Astrocyte (in vitro differentiated cells and primary cell): ENCODE data around the gene ZNF681. TPM values are rescaled to one million over a fixed set of nuclear protein-coding genes. Genes with fewer than 3 reads are reported as not detected.
"Not testable (repeated sequence)": the region's sequence is repeated elsewhere in the genome, so short reads cannot be mapped to it uniquely, and the experiment has no call there.

Experiments used
- DNase-seq: peaks from one replicate; pipeline ENCODE4 v3.0.0-alpha.2; 2010; ENCODE audit warnings: low read depth
- FAIRE-seq: peaks from 2 replicates; lab custom pipeline; 2011; peaks lifted over from hg19 to GRCh38; lab: Jason Lieb, UNC
- H2AFZ ChIP-seq: 2 replicates; pipeline ENCODE4 v1.6.0; 2012; ENCODE audit warnings: low read depth, low read length, inconsistent platforms
- H3K27ac ChIP-seq: 2 replicates; pipeline ENCODE4 v1.5.1; 2011; ENCODE audit warnings: low read depth, low read length, inconsistent platforms
- H3K27me3 ChIP-seq: 2 replicates; pipeline ENCODE4 v1.6.0; 2011; ENCODE audit warnings: low read length, inconsistent platforms; ENCODE audit not compliant: insufficient read depth
- H3K36me3 ChIP-seq: 2 replicates; pipeline ENCODE4 v1.5.1; 2011; ENCODE audit warnings: low read length, inconsistent platforms; ENCODE audit not compliant: insufficient read depth
- H3K4me1 ChIP-seq: 2 replicates; pipeline ENCODE4 v1.5.1; 2011; ENCODE audit warnings: low read length, inconsistent platforms; ENCODE audit not compliant: insufficient read depth
- H3K4me2 ChIP-seq: 2 replicates; pipeline ENCODE4 v1.6.0; 2012; ENCODE audit warnings: low read length, inconsistent platforms
- H3K4me3 ChIP-seq: 2 replicates; pipeline ENCODE4 v1.5.1; 2011; ENCODE audit warnings: low read depth, mild to moderate bottlenecking, low read length, inconsistent platforms; ENCODE audit not compliant: insufficient read depth
- H3K79me2 ChIP-seq: 2 replicates; pipeline ENCODE4 v1.6.0; 2012; ENCODE audit warnings: mild to moderate bottlenecking, low read length, inconsistent platforms; ENCODE audit not compliant: insufficient read depth
- H3K9ac ChIP-seq: 2 replicates; pipeline ENCODE4 v1.6.0; 2012; ENCODE audit warnings: mild to moderate bottlenecking, low read length, inconsistent platforms
- H3K9me3 ChIP-seq: 2 replicates; pipeline ENCODE4 v1.5.1; 2012; ENCODE audit warnings: low read depth, mild to moderate bottlenecking, low read length, inconsistent platforms; ENCODE audit not compliant: insufficient read depth
- H4K20me1 ChIP-seq: 2 replicates; pipeline ENCODE4 v1.6.0; 2012; ENCODE audit warnings: low read length, inconsistent platforms; ENCODE audit not compliant: insufficient read depth
- H3K27ac Mint-ChIP-seq: one replicate; pipeline ENCODE4 v1.8.0; 2021; ENCODE audit warnings: mild to moderate bottlenecking, mixed read lengths; ENCODE audit not compliant: unreplicated experiment
- H3K27me3 Mint-ChIP-seq: one replicate; pipeline ENCODE4 v1.8.0; 2021; ENCODE audit warnings: low read depth, mixed read lengths; ENCODE audit not compliant: unreplicated experiment
- H3K36me3 Mint-ChIP-seq: one replicate; pipeline ENCODE4 v1.8.0; 2021; ENCODE audit warnings: low read depth, mixed read lengths; ENCODE audit not compliant: unreplicated experiment
- H3K4me1 Mint-ChIP-seq: one replicate; pipeline ENCODE4 v1.8.0; 2021; ENCODE audit warnings: low read depth, mixed read lengths; ENCODE audit not compliant: unreplicated experiment
- H3K4me3 Mint-ChIP-seq: one replicate; pipeline ENCODE4 v1.8.0; 2021; ENCODE audit warnings: mild to moderate bottlenecking, moderate library complexity, mixed read lengths; ENCODE audit not compliant: unreplicated experiment
- H3K9me3 Mint-ChIP-seq: one replicate; pipeline ENCODE4 v1.8.0; 2021; ENCODE audit warnings: mild to moderate bottlenecking, mixed read lengths; ENCODE audit not compliant: unreplicated experiment
- EZH2 ChIP-seq: IDR thresholded peaks from 2 replicates; pipeline ENCODE4 v1.6.1; 2012; ENCODE audit warnings: mild to moderate bottlenecking, low read length, inconsistent platforms; ENCODE audit not compliant: insufficient read depth
- total RNA-seq: library from RNA; stranded (reverse); gene quantifications from 2 replicates; pipeline ENCODE4 v1.2.1, GENCODE V29; 2021
- TF ChIP-seq, protein P1 (sequence below): IDR thresholded peaks from 2 replicates; pipeline ENCODE4 v1.5.1; 2011; ENCODE audit warnings: low read depth, mild to moderate bottlenecking, inconsistent platforms, low read length, moderate library complexity; ENCODE audit not compliant: insufficient read depth

Gene ZNF681
- total RNA-seq, 1 donor from 2014 or later: 3.1 TPM

DNA sequence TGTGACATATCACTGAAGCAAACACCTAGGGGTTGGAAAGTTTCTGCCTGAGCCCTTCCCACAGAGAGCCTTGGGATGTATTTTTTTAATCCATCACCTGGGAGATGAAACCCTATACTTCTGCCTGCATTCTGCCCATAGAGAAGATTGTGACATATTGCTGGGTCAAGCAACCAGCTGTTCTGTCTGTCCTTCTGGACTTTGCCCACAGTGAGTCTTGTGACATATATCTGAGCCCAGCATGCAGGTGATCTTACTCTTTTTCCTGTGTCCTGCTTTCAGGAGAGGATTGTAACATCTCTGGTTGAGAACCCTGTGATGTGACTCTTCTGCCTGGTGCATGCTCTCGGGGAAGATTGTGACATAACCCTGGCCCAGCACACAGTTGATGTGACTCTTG lies 24.9 kb upstream of the ZNF681 start:
- TF ChIP-seq EZH2: no peak
- TF ChIP-seq, protein P1, sequence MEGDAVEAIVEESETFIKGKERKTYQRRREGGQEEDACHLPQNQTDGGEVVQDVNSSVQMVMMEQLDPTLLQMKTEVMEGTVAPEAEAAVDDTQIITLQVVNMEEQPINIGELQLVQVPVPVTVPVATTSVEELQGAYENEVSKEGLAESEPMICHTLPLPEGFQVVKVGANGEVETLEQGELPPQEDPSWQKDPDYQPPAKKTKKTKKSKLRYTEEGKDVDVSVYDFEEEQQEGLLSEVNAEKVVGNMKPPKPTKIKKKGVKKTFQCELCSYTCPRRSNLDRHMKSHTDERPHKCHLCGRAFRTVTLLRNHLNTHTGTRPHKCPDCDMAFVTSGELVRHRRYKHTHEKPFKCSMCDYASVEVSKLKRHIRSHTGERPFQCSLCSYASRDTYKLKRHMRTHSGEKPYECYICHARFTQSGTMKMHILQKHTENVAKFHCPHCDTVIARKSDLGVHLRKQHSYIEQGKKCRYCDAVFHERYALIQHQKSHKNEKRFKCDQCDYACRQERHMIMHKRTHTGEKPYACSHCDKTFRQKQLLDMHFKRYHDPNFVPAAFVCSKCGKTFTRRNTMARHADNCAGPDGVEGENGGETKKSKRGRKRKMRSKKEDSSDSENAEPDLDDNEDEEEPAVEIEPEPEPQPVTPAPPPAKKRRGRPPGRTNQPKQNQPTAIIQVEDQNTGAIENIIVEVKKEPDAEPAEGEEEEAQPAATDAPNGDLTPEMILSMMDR: no peak
- Histone ChIP-seq H2AFZ (no peak overlapping the region), H3K36me3 (no peaks in the 10 kb centered on the region), H3K27ac (no peak overlapping the region), H3K9me3 (no peaks in the 10 kb centered on the region), H3K4me2 (no peak overlapping the region), H3K9ac (no peak overlapping the region), H3K4me1 (no peaks in the 10 kb centered on the region), H4K20me1 (no peaks in the 10 kb centered on the region), H3K79me2 (no peaks in the 10 kb centered on the region), H3K4me3 (no peak overlapping the region), H3K27me3 (no peaks in the 10 kb centered on the region)
- no peak for FAIRE-seq
- H3K27ac Mint-ChIP-seq: no peak overlapping the region
- no peaks in the 10 kb centered on the region for H3K27me3 Mint-ChIP-seq
- no peak overlapping the region for H3K4me3 Mint-ChIP-seq
- peaks cover 15% of the 10 kb centered on the region for H3K9me3 Mint-ChIP-seq
- H3K4me1 Mint-ChIP-seq: no peaks in the 10 kb centered on the region
- H3K36me3 Mint-ChIP-seq: peaks cover 42% of the 10 kb centered on the region
- no peak for DNase-seq

DNA sequence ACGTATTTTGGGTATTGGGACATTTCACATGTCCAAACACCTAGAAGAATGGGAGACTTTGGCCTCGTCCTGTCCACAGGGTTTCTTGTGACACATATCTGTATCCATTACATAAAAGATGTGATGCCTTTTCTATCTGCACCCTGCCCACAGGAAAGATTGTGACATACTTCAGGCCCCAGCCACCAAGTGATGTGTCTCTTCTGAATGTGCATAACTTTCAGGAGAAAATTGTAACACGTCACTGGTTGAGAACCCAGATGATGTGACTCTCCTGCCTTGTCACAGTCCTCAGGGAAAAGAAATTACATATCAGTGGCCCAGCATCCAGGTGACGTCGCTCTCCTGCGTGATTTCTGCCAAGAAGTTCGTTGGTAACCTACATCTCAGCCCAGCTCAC lies 21.0 kb upstream of the ZNF681 start:
- no peaks in the 10 kb centered on the region for H3K79me2 ChIP-seq
- H3K27me3 Mint-ChIP-seq: no peaks in the 10 kb centered on the region

DNA sequence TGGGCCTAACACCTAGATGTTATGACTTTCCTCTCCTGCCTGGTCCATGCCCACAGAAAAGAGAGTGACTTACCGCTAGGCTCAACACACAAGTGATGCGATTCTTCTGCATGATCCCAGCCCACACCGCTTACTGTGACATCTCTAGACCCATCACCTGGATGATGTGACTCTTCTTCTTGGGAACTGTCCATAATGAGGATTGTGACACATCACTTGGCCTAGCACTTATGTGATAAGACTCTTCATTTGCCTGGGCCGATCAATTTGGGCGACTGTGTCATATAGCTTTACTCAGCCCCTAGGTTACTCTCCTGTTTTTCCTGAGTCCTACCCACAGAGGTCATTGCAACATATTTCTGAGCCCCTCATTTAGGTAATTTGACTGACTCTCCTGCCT lies 19.9 kb upstream of the ZNF681 start:
- H3K4me1 Mint-ChIP-seq: no peaks in the 10 kb centered on the region
- H3K27ac Mint-ChIP-seq: no peak overlapping the region
- H3K4me3 Mint-ChIP-seq: no peak overlapping the region
- H4K20me1 ChIP-seq: no peaks in the 10 kb centered on the region
- no peak overlapping the region for H2AFZ ChIP-seq
- H3K27me3 ChIP-seq: no peaks in the 10 kb centered on the region
- peaks cover 11% of the 10 kb centered on the region for H3K9me3 Mint-ChIP-seq
- H3K36me3 Mint-ChIP-seq: peaks cover 41% of the 10 kb centered on the region
- no peaks in the 10 kb centered on the region for H3K79me2 ChIP-seq
- no peaks in the 10 kb centered on the region for H3K27me3 Mint-ChIP-seq
- FAIRE-seq (no peak), DNase-seq (no peak)
- H3K9ac ChIP-seq: no peak overlapping the region
- no peaks in the 10 kb centered on the region for H3K4me1 ChIP-seq
- H3K4me2 ChIP-seq: no peak overlapping the region
- H3K9me3 ChIP-seq: no peaks in the 10 kb centered on the region
- H3K36me3 ChIP-seq: no peaks in the 10 kb centered on the region
- no peak overlapping the region for H3K4me3 ChIP-seq
- H3K27ac ChIP-seq: no peak overlapping the region
- TF ChIP-seq, protein P1: no peak
- TF ChIP-seq EZH2: no peak

More for the DNA sequence above, 21.0 kb upstream of the ZNF681 start:
- no peaks in the 10 kb centered on the region for H3K4me1 Mint-ChIP-seq
- Histone ChIP-seq H3K9ac (no peak overlapping the region), H3K9me3 (no peaks in the 10 kb centered on the region), H2AFZ (no peak overlapping the region), H3K36me3 (no peaks in the 10 kb centered on the region), H3K4me1 (no peaks in the 10 kb centered on the region), H4K20me1 (no peaks in the 10 kb centered on the region), H3K4me3 (no peak overlapping the region), H3K27ac (no peak overlapping the region), H3K27me3 (no peaks in the 10 kb centered on the region), H3K4me2 (no peak overlapping the region)
- no peak for FAIRE-seq
- H3K27ac Mint-ChIP-seq: no peak overlapping the region
- peaks cover 50% of the 10 kb centered on the region for H3K36me3 Mint-ChIP-seq
- TF ChIP-seq EZH2: no peak
- TF ChIP-seq, protein P1: no peak
- peaks cover 15% of the 10 kb centered on the region for H3K9me3 Mint-ChIP-seq
- no peak for DNase-seq
- no peak overlapping the region for H3K4me3 Mint-ChIP-seq

DNA sequence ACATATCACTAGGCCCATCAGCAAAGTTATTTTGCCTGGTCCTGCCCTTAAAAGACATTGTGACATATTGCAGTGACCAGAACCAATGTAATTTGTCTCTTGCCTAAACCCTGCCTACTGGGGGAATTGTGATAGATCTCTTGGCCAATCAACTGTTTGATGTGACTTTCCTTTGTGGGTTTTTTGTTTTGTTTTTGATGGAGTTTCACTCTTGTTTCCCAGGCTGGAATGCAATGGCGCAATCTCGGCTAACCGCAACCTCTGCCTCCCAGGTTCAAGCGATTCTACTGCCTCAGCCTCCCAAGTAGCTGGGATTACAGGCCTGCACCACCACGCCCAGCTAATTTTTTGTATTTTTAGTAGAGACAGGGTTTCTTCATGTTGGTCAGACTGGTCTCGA lies 19.3 kb upstream of the ZNF681 start:
- DNase-seq, H3K4me2 ChIP-seq, H3K27ac ChIP-seq, H3K9ac ChIP-seq, FAIRE-seq, H3K79me2 ChIP-seq, H3K27me3 ChIP-seq, H3K9me3 ChIP-seq, H3K4me3 Mint-ChIP-seq, H3K4me1 ChIP-seq, H4K20me1 ChIP-seq, H3K9me3 Mint-ChIP-seq, H3K36me3 ChIP-seq, H3K27ac Mint-ChIP-seq, H2AFZ ChIP-seq, H3K27me3 Mint-ChIP-seq, H3K4me1 Mint-ChIP-seq, H3K4me3 ChIP-seq: not testable (repeated sequence)
- peaks cover 36% of the 10 kb centered on the region for H3K36me3 Mint-ChIP-seq
